Activated CD4-positive, alpha-beta T cell treated with anti-CD3 and anti-CD28 coated beads, Interleukin-10, Interleukin-2, amounts not matched to agents 100 ng/mL and 50 ng/mL, durations not matched to agents 16 hours and 8 hours (primary cell): ENCODE results near the gene RASA4B.
"Not testable (repeated sequence)": the region's sequence is repeated elsewhere in the genome, so short reads cannot be mapped to it uniquely, and the experiment has no call there.

Experiments used
- DNase-seq: peaks from one replicate; pipeline ENCODE4 v3.0.0-alpha.2; 2020

RASA4B gene

DNA sequence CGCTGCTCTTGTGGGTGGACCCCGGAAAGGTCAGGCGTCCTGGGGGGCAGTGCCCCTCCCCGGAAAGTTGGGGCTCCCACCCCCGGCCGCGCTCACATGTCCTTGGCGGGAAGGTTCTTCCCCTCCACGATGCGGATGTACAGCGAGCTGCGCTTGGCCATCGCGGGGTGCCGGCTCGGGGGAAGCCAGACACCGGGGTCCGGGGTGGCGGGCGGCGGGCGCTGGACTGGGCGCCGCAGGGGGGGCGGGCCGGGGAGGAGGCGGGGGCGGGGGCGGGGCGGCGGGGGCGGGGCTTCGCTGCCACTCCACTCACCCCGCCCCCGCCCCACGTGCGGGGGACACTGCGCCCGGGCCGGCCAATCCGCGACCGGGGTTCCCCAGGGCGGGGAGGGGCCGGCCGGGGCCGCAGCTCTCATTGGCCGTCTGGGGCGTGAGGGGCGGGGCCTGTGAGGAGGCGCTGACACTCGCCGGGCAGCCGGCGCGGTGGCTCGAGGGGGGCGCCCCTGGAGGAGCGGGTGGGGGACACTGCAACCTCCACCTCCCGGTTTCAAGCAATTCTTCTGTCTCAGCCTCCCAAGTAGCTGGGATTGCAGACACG, at the start of gene RASA4B:
RASA4B (minus strand) TSS at position 228 of the 598 bp plus-strand sequence; CDS start at position 161, 67 bp downstream.
- DNase-seq: not testable (repeated sequence)

DNA sequence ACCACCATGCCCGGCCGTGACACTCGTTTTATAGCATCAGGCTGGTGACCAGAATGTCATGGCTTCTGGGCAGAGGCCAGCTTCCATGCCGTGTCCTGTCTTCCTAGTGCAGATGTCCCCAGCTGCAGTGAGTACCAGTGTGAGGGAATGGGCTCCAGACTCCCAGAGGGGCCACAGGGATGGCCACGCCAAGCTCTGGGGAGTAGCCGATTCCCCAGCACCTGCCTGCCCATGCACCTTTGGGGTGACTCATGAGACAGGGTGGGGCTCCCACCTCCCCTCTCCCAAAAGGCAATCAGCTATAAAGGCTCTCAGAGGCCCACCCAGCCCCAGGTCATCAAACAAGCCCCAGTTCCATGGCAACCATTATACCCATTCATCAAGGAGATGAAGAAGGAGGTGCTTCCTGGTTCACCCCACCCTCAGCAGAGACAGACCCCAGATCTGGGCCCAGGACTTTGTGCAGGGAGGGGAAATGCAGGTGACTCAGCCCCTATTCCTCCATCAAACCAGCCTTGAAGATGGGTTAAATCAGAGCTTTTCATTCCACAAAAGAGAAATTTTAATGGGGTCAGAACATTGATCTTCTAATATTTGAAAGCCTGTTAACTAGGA, 33.3 kb upstream of the RASA4B start, which contains the start of gene SPDYE2:
SPDYE2 (plus strand) TSS at position 419 of the 615 bp plus-strand sequence. CDS start 2,030 bp downstream, outside the sequence.
- DNase-seq: not testable (repeated sequence)

DNA sequence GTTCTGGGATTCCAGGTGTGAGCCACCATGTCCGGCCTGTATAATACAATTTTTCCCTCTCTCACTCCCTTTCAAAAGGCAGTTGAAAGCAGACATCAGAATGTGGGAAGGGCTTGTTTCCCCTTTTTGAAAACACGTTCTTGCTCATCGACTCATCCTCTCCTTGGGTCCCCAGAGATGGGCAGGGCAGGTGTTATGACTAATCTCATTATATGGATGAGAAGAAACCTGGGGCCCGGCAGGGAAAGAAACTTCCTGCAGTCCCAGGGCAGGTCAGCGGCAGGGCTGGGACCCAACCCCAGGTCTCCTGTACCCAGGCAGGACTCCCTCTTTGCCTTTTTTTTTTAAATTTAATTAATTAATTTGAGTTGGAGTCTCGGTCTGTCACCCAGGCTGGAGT, 28.8 kb upstream of the RASA4B start:
- not testable (repeated sequence) for DNase-seq

DNA sequence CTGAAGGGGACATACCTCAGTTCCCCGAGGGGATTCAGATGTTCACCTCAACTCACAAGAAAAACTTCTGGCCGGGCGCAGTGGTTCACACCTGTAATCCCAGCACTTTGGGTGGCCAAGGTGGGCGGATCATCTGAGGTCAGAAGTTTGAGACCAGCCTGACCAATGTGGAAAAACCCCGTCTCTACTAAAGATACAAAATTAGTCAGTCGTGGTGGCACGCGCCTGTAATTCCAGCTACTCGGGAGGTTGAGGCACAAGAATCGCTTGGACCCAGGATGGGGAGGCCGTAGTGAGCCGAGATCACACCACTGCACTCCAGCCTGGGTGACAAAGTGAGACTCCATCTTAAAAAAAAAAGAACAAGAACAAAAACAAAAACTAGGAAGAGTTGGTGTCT, 27.7 kb upstream of the RASA4B start:
- DNase-seq: not testable (repeated sequence)

DNA sequence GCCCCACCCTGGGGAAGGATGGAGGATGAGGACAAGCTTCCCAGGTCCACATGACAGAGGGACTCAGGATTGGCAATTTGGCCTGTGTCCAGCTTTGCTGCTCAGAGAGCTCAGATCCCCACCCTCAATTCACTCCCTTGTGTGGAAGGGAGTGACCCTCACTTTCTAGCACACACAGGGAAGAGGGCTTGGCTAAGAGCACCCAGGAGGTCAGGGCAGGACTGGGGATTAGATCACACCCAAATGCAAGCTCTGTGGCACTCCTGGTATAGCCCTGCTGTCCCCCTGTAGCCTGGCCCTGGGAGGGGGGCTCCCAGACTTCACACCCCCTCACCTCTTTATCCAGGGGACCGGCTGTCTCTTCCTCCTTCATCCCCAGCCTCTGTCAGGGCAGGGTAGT, 26.8 kb upstream of the RASA4B start:
- not testable (repeated sequence) for DNase-seq

DNA sequence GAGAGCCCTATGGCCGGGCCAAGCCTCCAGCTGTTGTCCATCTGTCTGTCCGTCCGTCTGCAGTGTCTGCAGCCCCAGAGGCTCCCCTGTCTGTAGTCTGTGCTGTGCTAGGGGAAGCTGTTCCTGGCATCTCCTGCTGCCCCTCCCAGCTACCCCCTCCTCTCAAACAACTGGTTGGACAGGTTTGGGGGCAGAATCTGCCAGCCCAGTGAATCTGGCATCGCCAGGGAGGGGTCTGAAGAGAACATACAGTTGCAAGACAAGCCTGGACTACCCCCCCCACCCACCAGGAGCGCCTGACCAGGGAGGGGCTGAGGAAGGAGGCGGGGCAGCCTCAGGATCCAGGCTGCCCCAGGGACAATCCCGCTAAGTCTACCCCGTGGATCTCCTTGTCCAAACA, 26.0 kb upstream of the RASA4B start, which contains the start of gene UPK3BL2:
UPK3BL2 (minus strand) TSS at position 101 of the 400 bp plus-strand sequence; CDS start at position 41, 60 bp downstream.
- DNase-seq: not testable (repeated sequence)

DNA sequence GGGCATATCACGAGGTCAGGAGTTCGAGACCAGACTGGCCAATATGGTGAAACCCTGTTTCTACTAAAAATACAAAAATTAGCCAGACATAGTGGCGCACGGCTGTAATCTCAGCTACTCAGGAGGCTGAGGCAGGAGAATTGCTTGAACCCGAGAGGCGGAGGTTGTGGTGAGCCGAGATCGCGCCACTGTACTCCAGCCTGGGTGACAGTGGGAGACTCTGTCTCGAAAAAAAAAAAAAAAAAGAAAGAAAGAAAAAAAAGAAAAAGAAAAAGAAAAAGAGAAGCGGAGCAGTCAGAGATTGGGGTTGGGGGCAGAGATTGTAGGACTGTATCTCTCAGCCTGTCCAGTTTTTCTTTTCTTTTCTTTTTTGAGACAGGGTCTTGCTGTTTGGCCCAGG, 25.2 kb upstream of the RASA4B start:
- not testable (repeated sequence) for DNase-seq

DNA sequence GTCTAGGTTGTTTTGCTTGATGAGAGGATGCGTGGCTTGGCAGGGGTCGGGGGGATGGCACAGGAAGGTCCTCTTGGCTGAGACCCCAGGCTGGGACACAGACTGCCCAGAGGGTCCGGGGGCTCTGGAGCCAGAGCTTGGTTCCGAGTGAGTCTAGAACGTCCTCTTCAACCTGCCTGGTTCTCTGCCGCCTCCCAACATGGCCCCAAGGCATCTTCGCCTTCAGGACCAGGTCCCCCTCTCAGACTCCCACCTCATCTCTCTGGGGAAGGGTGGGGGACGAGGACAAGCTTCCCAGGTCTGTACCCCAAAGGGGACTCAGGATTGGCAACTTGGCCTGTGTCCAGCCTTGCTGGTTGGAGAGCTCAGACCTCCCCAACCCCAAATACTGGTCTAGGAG, 24.5 kb upstream of the RASA4B start:
- not testable (repeated sequence) for DNase-seq

DNA sequence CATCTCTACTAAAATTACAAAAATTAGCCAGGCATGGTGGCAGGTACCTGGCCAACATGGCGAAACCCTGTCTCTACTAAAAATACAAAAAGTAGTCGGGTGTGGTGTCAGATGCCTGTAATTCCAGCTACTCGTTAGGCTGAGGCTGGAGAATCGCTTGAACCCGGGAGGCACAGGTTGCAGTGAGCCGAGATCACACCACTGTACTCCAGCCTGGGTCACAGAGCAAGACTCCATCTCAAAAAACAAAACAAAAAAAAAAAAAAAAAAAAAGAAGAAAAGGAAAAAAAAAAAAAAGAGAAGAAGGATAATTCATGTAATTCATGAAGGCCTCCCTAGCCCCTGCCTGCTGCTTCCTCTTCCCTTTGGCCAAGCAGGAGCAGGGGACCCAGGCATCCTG, 23.0 kb upstream of the RASA4B start:
- DNase-seq: not testable (repeated sequence)

DNA sequence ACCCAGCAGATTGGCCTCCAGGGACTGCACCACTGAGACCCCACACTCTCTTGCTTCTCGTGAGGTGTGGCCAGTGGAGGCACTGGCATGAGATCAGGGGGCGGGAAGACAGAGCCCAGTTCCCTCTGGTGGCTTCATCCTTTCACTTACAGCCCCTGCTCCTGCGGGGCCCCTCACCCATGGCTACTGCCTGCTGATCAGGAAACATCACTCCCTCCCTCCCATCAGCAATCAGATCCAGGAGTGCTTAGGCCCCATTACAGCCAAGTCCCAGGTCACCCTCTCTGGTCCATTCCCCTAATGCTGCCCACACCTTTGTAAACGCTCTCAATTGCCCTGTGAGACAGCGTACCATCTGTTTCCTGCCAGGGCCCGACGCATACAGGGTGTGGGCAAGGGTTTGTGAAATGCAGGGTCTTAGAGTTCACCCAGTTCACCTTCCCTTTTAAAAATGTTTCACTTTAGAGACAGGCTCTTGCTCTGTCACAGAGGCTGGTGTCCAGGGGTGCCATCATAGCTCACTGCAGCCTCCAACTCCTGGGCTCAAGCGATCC, 17.6 kb upstream of the RASA4B start:
- not testable (repeated sequence) for DNase-seq

DNA sequence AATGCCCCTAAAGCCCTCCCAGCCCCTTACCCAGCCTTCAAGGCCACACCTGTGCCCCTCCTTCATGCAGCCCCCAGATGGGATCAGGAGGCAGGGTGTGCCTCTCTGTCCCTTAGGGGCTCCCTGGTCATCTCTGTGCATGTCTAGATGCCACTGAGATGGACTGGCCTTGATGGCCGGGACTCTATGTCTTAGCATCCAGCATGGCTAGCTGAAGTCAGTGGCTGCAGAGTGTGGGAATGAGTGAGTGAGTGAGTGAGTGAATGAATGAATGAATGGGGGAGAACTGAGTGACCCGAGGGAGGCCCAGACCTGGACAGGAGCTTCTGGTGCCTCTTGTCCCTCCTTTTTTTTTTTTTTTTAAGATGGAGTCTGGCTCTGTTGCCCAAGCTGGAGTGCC, 14.6 kb upstream of the RASA4B start:
- not testable (repeated sequence) for DNase-seq

DNA sequence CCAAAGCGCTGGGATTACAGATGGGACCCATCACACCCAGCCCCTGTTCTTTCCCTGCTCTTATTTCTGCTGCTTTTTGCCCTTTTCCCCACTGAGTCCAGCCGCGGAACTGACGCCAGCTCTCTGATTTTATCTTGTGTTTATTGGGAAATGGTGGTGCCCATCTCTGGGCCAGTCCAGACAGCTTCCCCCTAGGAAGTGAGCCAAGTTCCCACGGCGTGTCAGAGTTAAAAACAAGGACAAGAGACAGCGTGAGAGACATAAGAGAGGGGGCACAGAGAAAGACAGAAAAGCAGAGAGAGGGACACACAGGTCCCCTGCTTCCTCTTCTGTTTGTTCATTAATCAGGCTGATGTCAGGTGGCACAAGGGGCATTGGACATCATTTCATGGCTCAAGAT, 14.0 kb upstream of the RASA4B start:
- DNase-seq: not testable (repeated sequence)

DNA sequence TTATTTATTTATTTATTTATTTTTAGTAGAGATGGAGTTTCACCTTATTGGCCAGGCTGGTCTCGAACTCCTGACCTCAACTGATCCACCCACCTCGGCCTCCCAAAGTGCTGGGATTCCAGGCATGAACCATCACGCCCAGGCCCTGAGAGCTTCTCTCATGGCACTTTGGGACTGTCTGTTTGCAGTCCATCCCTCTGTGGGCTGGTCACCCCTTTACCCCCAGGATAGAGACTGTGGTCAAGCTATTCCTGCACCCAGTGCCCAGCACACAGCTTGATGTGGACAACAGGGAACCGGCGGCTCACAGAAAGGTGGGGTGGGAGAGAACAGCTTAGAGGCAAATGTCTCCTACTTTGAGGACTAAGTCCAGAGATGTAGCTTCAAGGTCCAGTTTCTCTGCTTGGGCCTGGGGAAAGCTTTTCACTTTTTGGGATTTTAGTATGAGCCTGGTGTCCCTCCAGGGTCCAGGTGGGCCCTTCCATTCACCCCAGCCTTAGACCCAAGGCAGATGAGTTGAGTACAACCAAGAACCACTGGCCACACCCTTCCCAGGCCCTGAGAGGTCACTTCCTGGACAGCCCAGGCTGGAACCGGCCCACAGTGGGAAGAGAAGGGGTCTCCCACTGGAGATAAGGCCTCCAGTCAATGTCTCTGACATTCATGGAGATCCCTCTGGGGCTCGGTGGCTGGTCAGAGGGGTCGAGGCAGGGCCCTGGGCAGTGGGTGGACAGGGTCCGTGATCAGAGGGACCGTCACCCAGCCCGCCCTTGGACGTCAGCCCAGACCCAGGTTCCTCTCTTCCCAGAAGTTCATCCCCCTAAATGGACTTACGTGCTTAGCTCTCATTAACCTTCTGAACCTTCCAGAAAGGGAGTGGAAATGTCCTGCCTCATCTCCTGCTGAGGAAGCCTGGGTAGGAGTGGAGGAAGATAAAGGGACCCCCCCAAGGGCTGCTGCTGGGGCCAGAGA, 10.5 kb upstream of the RASA4B start:
- DNase-seq: not testable (repeated sequence)

DNA sequence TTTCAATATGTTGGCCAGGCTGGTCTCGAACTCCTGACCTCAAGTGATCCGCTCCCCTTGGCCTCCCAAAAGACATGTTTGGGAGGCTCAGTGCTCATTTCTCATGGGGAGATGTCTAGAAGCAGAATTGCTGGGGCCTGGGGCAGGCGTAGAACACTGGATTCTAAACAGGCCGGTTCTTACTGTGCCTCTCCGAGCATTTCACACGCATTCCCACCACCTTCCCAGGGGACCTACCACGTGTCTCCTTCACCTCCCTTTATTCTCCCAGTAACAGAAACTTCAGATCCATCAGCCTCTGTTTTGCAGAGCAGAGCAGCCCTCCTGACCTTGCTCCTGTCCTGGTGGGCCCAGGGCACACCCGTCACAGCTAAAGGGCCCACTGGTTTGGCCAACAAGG, 9.6 kb upstream of the RASA4B start:
- DNase-seq: not testable (repeated sequence)

DNA sequence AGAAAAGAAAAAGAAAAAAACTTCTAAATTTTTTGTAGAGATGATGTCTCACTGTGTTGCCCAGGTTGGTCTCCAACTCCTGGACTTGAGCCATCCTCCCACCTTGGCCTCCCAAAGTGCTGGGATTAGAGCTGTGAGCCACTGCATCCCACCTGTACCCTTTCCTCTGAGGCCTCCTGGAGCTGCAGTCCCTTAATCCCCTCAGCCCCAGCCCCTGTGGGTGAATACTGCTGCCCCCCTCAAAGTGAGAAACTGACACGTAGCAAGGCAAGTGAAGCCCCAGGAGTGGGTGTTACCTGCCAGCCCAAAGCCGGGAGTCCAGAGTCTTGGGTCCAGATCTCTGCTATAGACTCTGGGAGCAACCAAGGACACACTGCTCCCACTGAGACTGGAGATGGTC, 7.2 kb upstream of the RASA4B start:
- DNase-seq: not testable (repeated sequence)

DNA sequence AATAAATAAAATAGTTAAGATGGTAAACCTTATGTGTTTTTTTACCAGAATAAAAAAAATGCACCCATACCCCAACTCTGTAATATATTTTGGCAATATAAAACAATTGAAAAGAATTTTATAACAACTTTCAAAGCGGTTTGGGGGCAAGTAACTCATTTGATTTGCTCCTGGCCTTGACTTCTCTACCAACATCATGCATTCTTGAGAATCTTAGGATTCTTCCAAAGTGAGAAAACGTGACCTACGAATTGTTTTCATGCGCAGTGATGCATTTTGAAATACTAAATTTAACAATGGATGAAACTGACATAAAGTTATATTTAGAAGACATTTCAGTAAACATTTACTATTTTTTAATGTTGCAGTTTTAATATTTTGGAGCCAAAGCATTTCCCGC, 3.2 kb upstream of the RASA4B start:
- DNase-seq: not testable (repeated sequence)

DNA sequence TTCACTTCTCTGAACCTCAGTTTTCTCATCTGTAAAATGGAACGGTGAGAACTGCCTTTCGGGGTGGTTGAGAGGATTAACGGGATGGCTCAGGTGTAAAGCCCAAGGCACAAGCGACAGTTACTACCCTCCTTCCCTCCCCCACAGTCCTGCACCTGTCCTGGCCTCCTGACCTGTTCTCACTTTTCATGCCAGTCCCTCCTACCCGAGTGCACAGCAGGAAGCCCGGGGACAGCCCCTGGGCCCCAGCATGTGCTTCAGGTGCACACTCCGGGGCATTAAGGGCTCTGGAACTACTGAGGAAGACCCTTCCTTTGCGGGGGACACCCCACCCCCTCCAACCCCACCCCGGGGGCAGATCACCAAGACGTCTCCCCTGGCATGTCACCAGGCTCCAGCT, 626 bp downstream of the RASA4B start:
- DNase-seq: not testable (repeated sequence)

DNA sequence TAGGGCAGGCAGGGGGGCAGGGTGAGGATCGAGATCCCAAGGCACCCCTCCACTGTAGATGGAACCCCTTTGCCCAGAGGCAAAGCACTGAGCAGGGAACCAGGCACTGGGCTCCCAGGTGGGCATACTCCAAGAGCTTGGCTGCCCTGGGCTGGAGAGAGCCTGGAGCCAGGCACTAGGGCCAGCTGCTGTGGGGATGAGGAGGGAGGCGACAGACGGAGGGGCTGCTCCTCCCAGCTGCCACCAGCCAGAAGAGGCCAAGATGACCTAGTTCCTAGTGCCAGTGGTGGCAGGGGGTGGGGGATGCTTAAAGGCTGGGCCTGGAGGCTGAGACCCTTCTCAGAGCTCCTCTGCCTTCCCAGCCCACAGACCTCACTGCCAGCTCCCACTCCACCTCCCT, 1.7 kb downstream of the RASA4B start:
- DNase-seq: not testable (repeated sequence)

DNA sequence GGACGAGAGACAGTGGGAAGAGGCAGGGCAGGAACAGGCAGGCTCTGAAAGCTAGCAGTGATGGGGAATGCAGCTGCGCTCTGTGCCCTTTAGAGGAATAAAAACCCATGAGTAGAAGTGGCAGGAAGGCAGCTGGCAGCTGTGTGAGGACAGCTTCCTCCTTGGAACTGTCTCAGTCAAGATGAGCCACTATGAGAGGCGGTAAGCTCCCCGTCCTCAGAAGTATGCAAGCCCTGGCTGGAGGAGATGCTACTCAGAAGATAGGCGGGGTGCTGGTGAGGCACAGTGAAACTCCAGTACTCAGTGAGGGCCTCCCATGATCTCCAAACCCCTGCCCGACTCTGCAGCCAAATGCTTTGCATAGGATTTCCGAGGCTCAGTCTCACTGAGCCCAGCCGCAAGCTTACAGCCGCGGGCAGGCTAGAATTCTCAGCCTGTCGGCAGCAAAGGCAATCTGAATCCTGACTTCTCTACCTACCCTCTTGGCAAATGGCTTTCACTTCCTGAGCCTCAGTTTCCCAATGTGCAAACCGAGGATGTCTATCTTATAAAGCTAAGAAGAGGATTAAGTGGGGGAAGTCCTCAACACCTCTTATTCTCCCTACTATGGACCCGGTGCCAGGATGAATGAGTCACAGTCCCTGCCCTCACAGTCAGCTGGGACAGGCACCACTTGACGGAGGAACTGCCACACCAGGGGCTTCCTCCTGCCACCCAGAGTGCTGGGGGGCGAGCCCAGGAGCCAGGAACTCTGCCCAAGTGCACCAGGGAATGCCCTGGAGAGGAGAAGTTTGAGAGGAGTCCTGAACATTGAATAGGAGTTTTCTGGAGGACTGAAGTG, 2.5 kb downstream of the RASA4B start:
- not testable (repeated sequence) for DNase-seq

DNA sequence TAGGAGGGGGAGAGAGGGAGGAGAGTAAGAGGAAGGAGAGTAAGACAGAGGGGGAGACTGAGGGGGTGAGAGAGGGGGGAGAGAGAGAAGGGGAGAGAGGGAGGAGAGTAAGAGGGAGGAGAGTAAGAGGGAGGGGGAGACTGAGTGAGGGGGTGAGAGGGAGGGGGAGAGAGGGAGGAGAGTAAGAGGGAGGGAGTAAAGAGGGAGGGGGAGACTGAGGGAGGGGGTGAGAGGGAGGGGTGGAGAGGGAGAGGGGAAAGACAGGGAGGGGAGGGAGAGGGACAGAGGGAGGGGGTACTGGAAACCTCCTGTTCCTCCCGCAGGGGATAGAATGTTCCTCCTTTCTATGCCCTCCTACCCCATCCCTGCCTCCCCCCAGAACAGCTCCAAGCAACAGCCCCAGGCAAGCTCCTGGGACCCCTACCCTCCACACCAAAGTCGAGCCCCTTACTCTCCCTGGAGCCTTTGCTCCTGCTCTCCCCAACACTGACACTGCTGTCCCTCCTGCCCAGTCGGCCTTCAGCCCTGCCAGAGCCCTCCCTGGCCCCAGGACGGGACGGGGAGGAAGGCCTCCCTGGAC, 4.8 kb downstream of the RASA4B start:
- DNase-seq: not testable (repeated sequence)

DNA sequence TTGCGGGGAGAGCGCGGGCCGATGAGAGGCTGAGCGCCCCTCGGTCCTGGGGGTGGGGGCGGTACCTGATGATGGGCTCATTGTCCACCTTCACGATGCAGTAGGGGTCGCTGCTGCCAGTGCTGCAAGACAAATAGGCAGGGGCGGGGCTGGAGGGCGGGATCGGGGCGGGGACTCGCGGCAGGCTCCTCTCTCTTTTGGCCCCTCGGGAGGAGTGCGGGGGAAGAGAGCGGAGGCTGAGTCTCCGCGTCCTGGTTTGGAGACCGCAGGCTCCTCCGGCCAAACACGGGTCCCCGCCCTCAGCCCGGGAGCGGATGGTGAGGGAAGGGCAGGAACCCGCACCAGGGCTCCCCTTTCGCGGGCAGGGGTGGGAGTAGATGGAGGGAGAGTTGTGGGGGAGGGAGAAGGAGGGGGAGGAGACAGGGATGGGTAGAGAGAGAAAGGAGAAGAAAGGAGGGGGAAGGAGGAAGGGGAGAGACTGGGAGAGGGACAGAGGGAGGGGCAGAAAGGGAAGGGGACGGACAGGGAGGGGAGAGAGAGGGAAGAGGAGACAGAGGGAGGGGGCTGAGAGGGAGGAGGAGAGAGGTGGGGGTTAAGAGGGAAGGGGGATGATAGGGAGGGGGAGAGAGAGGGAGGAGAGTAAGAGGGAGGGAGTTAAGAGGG, 5.6 kb downstream of the RASA4B start:
- not testable (repeated sequence) for DNase-seq
